COR-L47 (cell line): ENCODE measurements around the gene PRKCA.
A peak's percentile ranks its signal among the peaks of the same experiment; 100 is the strongest.
"Not testable (repeated sequence)": the region's sequence is repeated elsewhere in the genome, so short reads cannot be mapped to it uniquely, and the experiment has no call there.

Experiments
- DNase-seq: peaks from one replicate; lab custom pipeline; 2025; lab: John Stamatoyannopoulos, UW

The PRKCA gene

DNA sequence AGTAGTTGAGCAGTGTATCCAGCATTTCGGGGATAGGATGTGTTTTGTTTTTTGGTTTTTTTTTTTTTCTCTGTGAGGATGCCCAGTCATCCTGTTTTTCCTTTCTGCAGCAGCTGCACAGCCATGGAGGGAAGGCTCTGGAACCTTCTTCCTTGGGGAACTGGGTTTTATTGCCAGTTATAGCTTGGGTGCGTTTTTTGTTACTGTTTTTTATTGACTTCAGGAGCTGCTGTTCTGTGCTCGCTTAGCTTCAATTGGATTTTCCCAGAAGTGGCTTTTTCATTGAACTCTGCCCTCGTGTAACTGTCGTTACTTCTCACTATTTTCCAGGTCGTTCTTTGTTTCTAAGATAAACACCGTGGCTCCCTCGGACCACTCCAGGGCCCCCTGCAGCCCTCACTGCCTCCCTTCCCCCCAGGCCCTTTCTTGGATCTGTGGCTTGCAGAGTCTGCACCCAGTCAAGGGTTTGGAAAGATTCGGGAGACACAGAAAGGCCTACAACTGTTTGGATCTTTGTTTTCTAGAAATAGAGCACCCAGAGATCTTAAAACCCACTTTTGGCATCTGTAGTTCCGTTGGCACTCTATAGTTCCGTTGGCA lies 412.8 kb downstream of the PRKCA start:
- DNase-seq = no peak

DNA sequence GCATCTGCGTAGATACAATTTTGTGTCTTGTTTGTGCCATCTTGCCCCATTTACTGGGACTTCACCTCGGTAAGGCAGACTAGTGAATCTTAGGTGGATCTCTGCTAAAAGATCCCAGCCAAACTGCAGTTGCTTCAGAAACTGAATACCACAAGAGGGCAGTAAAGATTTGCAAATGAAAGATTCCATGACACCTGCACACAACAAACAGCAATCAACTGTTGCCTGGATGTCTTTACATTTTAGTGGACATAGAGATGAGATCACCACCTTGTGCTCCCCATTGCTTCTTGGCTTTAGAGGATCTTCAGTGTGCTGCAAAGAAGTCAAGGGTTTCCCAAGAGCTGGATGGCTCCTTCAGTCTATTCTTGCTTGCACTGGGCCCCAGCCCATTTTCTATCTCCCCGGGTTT lies 413.3 kb downstream of the PRKCA start:
- peak; percentile 84 for DNase-seq

DNA sequence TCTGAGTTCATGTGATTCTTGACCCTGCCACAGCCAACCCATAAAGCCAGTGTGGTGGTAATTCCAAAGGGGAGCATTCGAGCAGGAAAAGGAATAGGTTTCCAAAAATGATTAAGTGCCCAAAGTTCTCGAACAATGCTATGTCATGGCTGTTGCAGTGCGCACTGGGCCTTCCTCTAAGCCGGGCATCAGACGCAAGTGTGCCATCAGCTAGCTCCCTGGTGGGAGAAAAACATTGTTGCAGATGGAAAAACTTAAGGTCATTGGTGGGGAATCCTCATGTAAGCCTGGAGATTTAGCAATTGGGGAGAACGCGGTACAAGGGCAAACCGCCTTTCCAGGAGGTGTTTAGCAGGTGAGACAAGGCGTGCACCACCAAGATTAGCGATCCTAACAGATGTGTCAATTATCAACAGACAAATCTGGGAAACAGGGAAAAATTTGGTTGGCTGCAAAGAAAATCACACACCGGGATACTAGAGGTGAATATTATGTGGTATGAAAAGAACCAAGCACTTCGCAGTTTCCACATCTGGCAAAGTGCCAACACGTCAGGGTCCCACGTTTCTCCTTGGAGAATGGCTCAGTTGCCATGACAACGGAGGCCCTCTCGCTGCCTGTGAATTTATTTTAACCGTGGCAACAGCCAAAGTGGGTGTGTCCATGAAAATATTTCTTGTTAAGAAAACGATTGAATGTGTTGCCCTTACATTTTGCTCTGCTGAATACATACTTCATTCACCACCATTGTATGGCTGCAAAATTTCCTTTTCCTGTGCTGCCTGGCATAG lies 414.0 kb downstream of the PRKCA start:
- DNase-seq = peak; percentile 77

GRCh38 chr17:66717641-66718058 lies 415.2 kb downstream of the PRKCA start:
- no peak for DNase-seq

- DNase-seq = no peak
These were observed 417.6 kb downstream of the PRKCA start for GRCh38 chr17:66720027-66720426.

DNA sequence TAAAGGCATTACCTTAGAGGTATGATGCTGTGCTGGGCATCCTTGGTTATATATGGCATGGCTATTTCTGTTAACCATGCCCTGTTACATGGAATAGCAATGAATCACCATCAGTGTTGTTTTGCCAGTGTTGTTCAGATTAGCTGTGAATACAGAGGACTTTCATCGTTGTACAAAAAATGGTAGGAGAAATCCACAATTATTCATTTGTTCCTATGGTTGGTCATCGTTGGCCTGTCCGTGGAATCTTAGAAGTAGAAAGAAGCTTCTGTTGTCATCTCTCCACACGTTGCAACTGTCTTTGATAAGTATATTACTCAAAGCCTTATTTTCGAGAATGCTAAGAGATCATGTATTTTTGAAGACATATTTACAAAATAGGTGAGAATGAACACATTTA lies 418.2 kb downstream of the PRKCA start:
- DNase-seq = no peak

DNA sequence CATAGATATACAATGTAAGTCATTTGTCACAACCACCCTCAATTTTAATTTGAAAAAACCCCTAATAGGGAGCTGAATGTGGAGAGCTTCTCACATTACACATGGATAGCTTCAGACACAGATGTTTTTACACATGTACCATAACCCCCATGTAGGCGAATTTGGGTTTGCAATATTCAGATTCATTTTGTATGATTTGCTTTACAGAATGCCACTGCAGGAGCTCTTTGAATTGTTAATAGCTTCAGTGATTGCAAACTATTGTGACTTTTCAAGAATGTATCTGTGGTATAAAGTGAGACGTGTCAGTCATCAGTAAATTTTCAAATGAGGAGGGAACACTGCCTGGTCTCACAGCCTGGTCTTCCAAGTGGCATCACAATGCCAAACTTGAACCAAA lies 419.9 kb downstream of the PRKCA start:
- DNase-seq = no peak

- peak; percentile 86 for DNase-seq
These were observed 422.3 kb downstream of the PRKCA start for GRCh38 chr17:66724581-66725341.

DNA sequence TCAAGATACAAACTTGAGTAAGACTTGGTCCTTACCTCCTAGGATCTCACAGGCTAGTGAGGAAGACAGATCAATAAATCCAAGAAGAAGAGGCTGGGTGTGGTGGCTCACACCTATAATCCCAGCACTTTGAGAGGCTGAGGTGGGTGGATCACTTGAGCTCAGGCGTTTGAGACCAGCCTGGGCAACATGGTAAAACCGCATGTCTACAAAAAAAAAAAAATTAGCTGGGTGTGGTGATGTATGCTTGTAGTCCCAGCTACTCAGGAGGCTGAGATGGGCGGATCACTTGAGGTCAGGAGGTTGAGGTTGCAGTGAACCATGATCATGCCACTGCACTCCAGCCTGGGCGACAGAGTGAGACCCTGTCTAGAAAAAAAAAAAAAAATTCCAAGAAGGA lies 423.0 kb downstream of the PRKCA start:
- not testable (repeated sequence) for DNase-seq

DNA sequence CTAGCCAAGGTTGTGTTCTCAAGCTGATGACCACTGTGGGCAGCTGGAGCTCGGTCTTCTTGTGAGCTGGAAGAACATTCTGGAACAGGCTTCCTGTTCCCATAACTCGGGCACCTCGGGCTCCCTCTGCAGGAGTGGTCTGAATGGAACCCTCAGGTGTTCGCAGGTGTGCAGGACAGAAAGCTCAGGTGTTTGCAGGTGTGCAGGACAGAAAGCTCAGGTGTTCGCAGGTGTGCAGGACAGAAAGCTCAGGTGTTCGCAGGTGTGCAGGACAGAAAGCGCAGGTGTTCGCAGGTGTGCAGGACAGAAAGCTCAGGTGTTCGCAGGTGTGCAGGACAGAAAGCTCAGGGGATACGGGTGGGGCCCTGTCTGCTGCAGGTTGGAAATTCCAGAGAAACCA lies 423.5 kb downstream of the PRKCA start:
- DNase-seq = no peak

DNA sequence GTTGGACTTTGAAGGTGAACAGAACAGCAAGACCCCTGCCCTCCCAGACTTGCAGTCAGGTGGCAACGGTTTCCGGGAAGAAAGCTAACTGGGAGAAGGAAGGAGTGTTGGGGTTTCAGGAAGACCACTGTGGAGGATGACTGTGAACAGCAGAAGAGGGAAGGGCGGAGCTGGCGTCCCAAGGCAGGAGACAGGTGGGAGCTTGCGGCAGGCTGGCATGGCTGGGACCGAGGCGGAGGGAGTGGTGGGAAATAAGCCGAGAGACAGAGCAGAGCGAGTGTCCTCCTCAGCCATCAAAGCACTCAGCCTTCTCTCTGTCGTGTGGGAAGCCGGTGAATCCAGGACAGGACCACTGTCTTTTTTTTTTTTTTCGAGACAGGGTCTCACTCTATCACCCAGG lies 424.0 kb downstream of the PRKCA start:
- no peak for DNase-seq

DNA sequence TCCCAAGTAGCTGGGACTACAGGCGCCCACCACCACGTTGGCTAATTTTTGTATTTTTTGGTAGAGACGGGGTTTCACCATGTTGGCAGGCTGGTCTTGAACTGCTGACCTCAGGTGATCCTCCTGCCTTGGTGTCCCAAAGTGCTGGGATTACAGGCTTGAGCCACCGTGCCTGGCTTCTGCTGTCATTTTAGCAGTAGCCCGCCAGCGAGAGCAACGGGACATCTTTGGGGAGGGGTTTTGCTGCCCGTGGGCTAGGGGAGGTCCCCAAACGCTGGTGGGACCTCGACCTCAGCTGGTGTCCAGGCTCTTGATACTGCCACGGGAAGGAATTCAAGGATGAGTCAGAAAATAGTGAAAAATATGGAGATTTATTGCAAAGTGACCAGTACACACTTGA lies 424.4 kb downstream of the PRKCA start:
- no peak for DNase-seq

DNA sequence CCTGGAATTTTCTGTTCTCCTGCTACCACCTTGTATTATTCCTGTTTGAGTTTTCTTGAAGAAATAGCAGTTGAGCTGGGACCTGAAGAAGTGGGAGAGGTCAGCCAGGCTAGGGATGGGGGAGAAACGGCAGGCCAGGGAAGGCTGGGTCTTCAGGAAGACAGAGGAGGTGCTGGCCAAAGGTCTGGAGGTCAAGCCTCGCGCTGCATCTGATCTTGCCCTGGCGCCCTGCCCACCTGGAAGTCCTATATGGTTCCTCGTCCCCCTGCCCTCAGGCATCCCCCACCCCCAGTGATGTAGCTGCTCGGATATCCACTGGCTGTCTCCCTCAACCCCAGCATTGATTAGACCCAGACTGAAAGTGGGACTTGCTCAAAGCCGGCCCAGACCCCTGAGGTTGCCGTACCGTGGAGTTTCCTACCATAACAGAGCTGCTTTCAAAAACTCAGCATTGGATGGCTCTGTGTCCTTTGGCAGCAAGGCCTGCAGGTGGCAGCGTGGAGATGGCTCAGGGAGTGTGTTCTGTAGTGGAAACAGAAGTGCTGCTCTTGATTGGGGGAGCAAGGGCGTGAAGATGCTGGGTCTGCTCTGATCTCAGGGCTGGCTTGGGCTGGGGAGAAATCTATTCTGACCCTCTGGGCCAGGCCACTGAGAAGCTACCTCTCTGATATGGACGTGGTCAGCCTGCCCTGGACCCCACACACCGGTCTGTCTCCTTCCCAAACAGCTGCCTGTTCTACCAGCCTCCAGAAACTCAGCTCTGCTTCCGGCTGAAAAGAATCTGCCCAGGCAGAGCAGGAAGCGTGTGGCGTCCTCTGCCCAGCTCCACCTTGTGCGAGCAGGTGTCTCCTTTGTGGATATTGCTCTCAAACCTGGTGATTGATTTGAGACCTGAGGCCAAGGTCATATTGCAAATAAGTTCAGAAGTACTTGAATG lies 425.5 kb downstream of the PRKCA start:
- peak; percentile 63 for DNase-seq

- no peak for DNase-seq
These were observed 428.1 kb downstream of the PRKCA start for GRCh38 chr17:66730461-66730923.

GRCh38 chr17:66733759-66734158 lies 431.3 kb downstream of the PRKCA start:
- no peak for DNase-seq

DNA sequence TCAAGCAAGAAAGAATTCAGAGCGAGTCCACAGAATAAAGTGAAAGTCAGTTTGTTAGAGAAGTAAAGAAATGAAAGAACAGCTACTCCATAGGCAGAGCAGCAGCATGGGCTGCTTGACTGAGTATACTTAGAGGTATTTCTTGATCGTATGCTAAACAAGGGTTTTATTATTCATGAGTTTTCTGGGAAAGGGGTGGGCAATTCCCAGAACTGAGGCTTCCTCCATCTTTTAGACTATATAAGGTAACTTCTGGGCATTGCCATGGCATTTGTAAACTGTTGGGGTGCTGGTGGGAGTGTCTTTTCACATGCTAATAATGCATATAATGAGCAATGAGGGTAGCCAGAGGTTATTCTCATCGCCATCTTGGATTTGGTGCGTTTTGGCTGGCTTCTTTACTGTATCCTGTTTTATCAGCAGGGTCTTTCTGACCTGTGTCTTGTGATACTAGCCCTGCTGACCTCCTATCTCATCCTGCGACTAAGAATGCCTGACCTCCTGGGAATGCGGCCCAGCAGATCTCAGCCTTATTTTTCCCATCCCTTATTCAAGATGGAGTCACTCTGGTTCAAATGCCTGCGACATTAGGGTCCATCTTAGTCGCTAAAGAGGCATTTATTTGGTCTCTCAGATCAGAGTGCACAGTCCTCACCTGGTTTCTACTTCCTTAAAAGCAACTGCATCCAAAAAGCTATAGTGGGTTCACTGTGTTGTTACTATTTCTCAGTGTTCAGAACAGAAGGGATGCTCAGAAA lies 432.0 kb downstream of the PRKCA start:
- DNase-seq = no peak

DNA sequence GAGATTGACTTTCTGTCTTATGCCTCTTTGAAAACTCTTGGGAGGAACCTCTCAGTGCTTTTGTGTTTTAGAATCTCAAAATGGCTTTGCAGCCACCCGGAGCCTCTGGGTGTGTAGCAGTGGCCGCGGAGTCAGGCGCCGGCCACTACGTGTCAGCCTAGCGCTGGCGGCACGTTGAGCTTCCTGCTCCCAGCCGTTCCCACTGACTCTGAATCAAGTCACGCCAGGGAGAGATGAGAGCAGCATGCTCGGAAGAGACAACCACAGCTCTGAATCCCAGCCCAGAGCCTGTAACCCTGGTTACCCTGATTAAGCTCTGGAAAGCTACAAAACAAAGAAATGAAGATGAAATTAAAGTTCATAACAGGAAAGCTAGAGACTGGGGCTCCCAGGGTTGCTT lies 435.1 kb downstream of the PRKCA start:
- no peak for DNase-seq

DNA sequence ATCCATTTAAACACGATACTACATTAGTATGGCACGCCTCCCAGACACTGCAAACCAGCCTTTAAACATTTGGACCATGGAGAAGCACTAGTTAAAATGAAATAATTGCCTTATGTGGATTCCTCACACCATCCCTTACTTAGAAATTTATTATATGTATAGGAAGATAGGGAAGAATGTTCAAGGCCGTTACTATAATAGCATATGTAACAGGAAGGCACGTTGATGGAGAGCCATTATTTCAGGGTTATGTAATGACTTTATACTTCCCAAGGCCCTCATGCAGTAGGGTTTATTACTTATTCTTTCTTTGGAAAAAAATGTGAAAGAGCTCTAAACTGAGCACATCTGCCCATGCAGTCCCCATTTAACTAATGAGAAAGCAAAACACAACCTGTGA lies 435.9 kb downstream of the PRKCA start:
- no peak for DNase-seq

DNA sequence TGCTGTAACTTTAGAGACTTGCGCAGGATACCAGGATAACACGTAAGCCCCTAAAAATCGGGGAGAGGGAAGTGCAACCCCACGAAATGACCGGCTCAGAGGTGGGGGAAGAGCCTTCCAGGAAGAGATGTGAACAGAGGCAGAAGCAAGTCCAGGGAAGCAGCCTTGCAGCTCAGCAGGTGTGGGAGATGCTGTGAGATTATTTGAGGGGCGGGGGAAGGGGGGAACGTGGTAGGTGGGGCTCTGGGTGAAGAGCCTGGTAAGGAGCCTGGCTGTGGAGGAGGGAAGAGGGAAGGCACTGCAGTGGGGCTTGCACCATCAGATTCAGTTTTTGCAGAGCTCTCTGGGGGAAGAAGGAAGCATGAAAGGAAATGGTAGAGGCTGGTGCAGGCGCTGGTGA lies 437.1 kb downstream of the PRKCA start:
- DNase-seq = no peak

GRCh38 chr17:66740226-66740625 lies 437.8 kb downstream of the PRKCA start:
- DNase-seq = no peak

DNA sequence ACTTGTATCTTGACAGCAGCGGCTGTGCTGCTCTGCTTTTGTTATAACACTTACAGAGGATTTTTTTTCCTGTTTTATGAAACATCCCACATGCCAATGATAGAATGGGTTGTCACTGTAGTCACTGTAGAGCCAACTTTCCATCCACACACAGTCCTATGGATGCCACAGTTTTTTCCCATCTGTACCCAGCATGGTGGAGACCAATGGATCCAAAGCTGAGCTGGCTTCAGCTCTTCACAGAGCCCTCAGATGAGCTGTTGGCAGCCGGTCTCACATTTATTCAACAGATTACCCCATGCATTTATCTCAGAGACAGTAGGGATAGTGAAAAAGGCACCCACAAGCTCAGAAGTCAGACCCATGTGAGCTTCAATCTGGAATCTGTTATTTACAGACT lies 441.1 kb downstream of the PRKCA start:
- DNase-seq = no peak
